ENCODE data around the gene MYORG.
A peak's percentile ranks its signal among the peaks of the same experiment; 100 is the strongest.

The MYORG gene

GRCh38 chr9:34376596-34377403 is at the start of gene MYORG:
TSS of gene MYORG (minus strand) at chr9:34376898. CDS start at chr9:34372943, 3,955 bp downstream.
- peak; percentile 79 for DNase-seq

- DNase-seq, result no peak
Observed at GRCh38 chr9:34419716-34420504, 43.2 kb upstream of the MYORG start.

GRCh38 chr9:34417734-34418133 is 41.0 kb upstream of the MYORG start:
- DNase-seq, result no peak

GRCh38 chr9:34413231-34413852 is 36.6 kb upstream of the MYORG start:
- DNase-seq, result peak; percentile 24

GRCh38 chr9:34412336-34412735 is 35.6 kb upstream of the MYORG start:
- no peak for DNase-seq

GRCh38 chr9:34409154-34409553 is 32.5 kb upstream of the MYORG start:
- no peak for DNase-seq

- DNase-seq, result no peak
Observed at GRCh38 chr9:34408173-34408572, 31.5 kb upstream of the MYORG start.

- no peak for DNase-seq
Observed at GRCh38 chr9:34406219-34406618, 29.5 kb upstream of the MYORG start.

- DNase-seq, result no peak
Observed at GRCh38 chr9:34405719-34406118, 29.0 kb upstream of the MYORG start.

- peak; percentile 23 for DNase-seq
Observed at GRCh38 chr9:34403554-34404380, 27.1 kb upstream of the MYORG start.

- no peak for DNase-seq
Observed at GRCh38 chr9:34400686-34401602, 24.2 kb upstream of the MYORG start.

- DNase-seq, result no peak
Observed at GRCh38 chr9:34400275-34400674, 23.6 kb upstream of the MYORG start.

GRCh38 chr9:34399729-34400128 is 23.0 kb upstream of the MYORG start:
- no peak for DNase-seq

- no peak for DNase-seq
Observed at GRCh38 chr9:34398875-34399274, 22.2 kb upstream of the MYORG start.

- DNase-seq, result no peak
Observed at GRCh38 chr9:34396276-34397214, 19.8 kb upstream of the MYORG start.

- no peak for DNase-seq
Observed at GRCh38 chr9:34392511-34392910, 15.8 kb upstream of the MYORG start.

GRCh38 chr9:34387239-34387638 is 10.5 kb upstream of the MYORG start:
- no peak for DNase-seq

- DNase-seq, result no peak
Observed at GRCh38 chr9:34386656-34387055, 10.0 kb upstream of the MYORG start.

GRCh38 chr9:34385561-34386230 is 9.0 kb upstream of the MYORG start:
- no peak for DNase-seq

All from KG1 (cell line).